Right ventricle myocardium superior (tissue), 1 donor: ENCODE measurements around the gene STPG3. TPM values are rescaled to one million over a fixed set of nuclear protein-coding genes. Genes with fewer than 3 reads are reported as not detected.

Experiments used
- ATAC-seq: fragments of 200-7000 bp; cut with Tn5 transposase; one replicate; pipeline ENCODE4 v1.9.1; 2020; ENCODE audit warnings: mild to moderate bottlenecking; ENCODE audit not compliant: poor library complexity
- DNase-seq: peaks from one replicate; pipeline ENCODE4 v3.0.0-alpha.2; 2020
- intact Hi-C: fragments of 100-400 bp; cut with DNase I; formaldehyde crosslinking; loops from one replicate; pipeline ENCODE4 v1.11.2; 2022
- total RNA-seq: library from RNA; stranded (reverse); fragmentation: NEBNext Ultra II Directional; extraction: Animal tissue kit (Norgen Biotek cat#: 25700); gene quantifications from one replicate; pipeline ENCODE4 v1.2.1, GENCODE V29; 2021
- donor health status: DM: no; HTN: yes; CAD: no; lungs with severe emphysema.

STPG3 gene
- total RNA-seq, 1 donor from 2014 or later = 1.3 TPM

DNA sequence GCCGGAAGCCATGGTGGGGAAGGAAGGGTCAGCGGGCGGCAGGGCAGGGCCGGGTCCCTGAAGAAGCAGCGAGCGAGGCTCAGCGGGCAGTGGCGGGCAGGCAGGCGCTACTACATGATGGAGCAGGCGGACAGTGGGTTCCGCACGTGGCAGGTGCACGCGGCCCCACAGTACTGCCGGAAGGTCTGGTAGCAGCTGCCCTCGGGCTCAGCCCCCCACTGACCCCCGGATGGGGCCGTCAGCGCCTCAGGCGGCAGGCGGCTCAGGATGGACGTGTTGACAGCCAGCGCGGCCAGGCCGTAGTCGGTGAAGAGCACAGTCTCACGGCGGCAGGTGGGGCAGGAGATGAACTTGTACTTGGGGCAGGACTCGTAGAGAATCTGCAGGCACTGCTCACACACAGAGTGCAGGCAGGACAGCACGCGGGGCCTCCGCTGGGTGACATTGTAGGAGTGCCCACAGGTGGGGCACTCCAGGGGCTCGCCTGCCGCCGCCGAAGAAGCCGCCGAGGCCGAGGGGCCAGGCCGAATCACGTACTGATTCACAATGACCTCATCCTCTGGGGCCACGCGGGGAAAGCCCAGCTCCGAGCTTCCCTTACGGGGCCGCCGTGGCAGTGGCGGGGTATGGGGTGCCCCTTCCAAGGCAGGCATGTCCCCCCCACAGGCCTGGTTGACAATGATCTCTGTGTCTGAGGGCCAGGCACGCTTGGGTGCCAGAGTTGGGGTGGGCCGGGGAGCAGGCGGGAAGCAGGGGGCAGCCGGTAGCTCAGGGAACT is 30.6 kb upstream of the STPG3 start:
- intact Hi-C loops = no loop called here
- no peak for ATAC-seq
- no peak for DNase-seq

DNA sequence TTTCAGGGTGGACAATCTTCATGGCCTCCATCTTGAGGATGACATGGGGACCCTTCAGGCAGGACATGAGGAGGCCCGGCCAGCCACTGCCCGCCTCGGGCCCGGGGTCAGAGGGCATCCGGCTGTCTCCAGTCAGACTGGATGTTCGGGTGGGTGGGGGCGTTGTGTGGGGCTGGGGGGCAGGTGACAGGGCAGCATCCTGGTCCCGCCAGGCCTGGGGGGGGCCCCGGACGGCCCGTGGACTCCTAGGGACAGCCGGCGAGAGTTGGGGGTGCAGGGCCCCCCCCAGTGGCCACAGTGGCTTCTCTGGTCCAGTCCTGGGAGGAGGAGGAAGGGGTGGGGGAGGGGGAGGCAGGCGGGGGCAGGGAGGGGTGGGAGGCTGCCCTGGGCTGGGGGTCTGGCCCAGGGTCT is 30.0 kb upstream of the STPG3 start:
- ATAC-seq (no peak), DNase-seq (no peak)
- intact Hi-C loops = no loop called here

DNA sequence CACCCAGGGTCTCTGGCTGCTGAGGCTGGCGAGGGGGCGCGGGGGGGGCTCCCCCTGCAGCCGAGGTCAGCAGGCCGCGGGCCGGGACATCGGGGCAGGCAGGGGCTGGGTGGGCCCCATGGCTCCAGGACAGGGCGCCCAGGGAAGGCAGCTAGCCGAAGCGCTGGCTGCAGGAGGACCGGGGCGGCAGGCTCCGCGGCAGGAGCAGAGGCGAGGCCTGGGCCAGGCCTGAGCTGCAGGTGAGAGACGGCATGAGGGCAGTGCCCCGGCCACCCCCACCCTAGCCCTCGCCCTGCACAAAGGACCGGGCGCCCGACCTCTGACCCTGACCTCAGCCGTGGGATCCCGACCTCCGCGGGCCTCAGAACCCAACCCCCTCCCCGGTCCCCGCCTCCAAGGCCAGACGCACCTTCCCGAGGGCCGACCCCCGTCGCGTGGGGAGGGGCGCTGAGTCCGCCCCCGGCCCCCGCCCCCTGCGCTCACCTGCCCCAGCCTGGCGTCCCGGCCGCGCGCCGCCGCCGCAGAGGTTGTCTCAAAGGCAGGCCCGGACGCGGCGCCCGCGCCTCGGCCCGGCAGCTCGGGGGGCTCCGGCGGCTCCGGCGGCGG is 29.5 kb upstream of the STPG3 start:
- no peak for DNase-seq
- no peak for ATAC-seq
- intact Hi-C loops = no loop called here

DNA sequence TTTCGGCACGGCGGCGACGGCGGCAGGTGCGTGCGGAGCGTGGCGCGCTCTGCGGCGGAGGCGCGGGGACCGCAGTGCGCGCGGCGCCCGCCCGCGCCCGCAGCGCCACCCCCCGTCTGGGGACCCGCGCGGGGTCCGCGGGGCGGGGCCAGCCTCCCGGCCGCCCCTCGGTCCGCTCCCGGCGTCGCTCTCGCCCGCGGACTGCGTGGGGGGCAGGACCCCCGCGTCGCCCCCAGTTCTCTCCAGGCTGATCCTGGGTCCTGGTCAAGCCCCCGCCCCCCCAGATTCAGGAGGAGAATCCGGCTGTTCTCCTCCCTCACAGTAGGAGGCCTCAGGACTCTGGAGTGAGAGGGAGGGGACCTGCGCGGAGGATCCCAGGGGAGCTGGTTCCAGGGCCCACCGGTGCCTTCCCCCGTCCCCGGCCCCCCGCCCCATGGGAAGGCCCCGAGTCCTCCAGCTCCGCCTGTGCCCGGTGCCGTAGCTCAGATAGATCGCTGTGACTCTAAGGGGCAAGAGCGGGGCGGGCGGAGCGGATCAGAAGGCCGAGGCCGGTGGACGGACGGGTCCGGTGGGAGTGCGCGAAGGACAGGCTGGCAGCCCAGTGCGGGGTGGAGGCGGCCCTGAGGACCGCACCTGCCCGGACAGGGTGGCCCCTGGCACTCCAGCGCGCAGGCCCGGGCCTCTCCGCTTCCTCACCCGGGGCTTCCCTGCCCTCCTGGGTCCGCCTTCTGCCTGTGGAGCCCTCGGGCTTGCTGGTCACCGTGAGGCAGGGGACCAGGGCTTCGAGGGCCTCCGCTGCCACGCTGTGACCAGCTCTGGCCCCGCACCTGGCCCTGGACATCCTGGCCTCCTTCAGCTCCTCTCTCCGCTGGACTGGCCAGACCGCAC is 28.7 kb upstream of the STPG3 start, which contains the start of gene RNF208:
TSS of gene RNF208 (minus strand) at position 51 of the 888 bp plus-strand sequence. CDS start 1,028 bp downstream, outside the sequence.
- DNase-seq (no peak), ATAC-seq (peak; percentile 4)
- intact Hi-C loops = no loop called here

DNA sequence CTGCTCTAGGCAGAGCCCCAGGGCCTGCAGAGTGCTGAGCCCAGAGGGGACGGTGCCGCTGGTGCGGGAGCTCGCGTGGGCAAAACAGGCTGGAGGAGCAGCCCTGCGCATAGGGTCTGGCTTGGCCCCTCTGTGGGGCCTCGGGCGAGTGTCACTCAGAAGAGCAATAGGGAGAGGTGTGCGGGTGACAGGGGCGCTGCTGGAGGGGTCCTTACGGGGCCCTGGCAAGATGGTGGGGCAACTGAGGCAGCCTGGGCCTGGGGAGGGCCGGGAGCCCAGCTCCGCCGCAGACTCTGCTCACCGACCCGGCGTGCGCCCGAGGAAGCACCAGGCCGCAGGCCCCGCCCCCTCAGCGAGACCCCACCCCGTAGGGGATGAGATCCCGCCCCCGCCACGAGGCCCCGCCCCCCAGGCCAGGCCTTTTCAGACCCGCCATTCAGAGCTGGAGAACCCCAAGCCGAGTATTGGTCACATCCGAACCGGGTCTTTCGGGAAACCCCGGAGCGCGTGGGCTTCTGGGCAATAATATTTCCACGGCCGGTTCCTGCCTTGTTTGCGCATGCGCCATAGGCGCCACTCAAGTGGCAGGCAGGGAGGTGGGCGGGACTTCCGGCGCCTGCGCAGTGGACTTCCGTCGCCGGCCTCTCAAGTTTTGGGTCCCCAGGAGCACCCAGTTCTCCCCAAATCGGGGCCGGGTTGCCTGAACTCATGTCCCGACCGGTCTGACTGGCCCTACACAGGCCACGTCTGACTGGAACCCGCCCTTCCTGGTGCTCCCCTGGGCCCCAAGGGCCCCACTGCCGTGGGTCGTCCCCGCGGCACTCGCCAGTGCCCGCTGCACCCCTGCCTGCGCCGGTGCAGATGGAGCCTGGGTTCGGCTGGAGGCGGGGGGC is 27.8 kb upstream of the STPG3 start:
- peak; percentile 98 for DNase-seq
- intact Hi-C loops = no loop called here
- ATAC-seq = peak; percentile 93

DNA sequence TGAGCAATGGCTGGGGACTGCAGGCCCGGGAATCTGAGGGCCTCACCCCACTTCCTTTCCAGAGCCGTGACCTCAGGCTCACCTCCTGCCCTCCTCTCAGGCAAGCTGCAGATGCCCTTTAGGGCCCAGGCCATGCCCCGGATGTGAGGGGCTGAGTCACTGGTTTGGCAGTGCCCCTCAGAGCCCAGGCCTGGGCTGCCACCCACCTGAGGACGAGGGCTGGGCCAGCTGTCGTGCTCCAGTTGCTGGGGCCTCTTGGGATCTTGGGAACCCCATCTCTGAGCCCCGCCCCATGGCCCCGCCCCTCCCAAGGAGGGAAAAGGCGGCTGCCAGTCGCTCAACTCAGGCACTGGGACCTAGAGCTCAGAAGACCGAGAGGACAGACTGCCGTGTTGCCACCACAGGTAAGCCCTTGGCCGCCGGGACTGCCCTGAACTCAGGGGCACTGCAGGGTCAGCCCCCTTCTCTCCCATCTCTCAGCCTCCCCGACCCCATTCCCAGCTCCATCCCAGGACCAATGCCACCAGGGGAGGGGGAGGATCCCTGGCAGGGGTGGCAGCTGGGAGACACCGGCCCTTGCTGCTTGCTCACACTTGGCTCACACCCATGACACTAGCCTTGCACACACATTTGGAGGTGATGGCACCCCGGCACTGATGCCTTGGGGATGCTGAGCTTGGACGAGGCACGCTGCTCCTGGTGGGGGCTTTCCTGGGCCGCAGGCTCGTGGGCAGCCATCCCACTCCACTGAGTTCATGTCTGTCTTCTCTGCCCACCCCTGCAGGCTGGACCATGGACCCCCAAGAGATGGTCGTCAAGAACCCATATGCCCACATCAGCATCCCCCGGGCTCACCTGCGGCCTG is 26.0 kb upstream of the STPG3 start, which contains the start of gene CYSRT1:
TSS of gene CYSRT1 (plus strand) at position 345 of the 865 bp plus-strand sequence. CDS start at position 793, 448 bp downstream.
- DNase-seq (no peak), ATAC-seq (no peak)
- intact Hi-C loops = loop anchor here (5.0 kb wide), 1 partner anchor 33 kb away; no protein-coding TSS in a partner anchor

DNA sequence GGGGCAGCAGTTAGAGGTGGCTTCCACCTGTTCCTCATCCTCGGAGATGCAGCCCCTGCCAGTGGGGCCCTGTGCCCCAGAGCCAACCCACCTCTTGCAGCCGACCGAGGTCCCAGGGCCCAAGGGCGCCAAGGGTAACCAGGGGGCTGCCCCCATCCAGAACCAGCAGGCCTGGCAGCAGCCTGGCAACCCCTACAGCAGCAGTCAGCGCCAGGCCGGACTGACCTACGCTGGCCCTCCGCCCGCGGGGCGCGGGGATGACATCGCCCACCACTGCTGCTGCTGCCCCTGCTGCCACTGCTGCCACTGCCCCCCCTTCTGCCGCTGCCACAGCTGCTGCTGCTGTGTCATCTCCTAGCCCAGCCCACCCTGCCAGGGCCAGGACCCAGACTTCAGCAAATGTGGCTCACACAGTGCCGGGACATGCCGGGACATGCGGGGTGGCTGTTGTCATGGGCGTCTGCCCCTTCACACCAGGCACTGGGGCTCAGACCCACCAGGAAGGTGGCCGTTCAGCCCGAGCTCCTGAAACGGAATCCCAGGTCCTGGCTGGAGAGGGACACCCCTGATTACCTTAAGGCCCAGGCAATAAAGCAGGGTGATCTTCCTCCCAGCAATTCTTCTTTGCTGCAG is 25.3 kb upstream of the STPG3 start:
- no peak for DNase-seq
- intact Hi-C loops = loop anchor here (2.0 to 5.0 kb wide), 2 partner anchors 34 to 107 kb away; no protein-coding TSS in a partner anchor
- ATAC-seq = no peak

DNA sequence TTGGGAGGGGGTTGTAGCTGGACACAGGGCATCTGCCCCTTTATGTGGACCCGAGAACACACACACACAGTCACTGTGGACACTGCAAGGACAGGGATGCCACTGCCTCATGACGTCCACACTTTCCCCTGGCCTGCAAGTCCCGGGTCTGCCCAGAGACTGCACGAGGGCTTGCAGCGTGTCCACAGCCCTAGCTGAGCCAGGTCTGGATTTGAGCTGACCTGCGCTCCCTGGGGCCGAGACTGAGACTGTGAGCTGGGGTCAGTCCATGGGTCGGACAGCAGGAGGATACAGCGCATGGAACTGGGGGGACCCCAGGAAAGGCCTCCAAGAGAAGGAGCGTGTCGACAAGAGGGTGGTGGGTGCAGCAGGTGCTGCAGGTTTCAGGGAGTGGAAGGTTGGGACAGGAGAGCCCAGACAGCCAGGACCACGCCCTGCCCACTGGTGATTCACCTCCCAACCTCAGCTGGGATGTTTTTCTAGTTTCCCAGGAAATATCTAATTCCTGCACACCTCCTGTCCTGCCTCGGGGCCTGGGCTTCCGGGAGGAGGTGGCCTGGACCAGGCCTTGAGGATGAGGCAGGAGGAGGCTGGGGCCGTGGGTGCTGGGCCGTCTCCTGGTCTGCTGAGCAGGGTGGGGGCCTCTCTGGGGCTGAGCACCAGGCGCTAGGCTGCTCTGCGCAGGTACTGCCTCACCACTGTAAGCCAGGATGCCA is 24.6 kb upstream of the STPG3 start:
- ATAC-seq (no peak), DNase-seq (no peak)
- intact Hi-C loops = loop anchor here (2.0 to 5.0 kb wide), 2 partner anchors 34 to 108 kb away; no protein-coding TSS in a partner anchor

DNA sequence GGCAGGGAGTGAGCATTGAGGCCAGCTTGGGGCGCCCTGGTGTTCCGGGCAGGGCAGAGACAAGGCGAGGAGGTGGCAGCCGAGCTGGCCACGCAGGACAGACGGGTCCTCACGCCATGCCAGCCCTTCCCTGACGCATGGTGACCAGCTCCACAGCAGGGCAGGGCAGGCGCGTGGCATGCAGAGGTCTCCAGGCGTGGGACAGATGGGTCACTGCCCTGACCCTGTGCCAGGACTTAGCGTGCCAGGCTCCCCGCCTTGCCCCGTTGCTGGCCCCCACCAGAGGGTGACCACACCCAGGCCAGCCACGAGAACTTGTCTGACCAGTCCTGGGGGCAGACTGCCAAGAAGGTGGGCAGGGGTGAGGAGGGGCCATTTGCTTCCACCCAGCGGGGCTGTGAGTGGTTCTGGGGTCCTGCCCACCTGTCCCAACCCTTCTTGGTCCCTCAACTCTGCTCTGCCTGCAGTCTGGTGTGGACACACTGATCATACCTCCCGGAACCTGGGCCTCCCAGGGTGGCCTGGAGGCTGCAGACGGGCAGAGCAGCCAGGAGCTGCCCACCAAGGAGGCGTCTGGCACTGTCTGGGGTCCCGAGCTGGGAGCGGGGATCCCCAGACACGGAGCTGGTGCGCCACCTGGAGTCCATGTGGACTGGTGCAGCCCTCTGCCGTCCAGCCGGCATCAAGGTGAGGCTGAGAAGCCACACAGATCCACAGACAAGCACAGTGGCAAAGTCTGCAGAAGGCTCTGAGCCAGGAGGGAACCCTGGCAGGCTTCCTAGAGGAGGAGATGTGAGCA is 23.8 kb upstream of the STPG3 start, which contains the start of gene RNF224:
TSS of gene RNF224 (plus strand) at position 449 of the 799 bp plus-strand sequence. CDS start 834 bp downstream, outside the sequence.
- ATAC-seq (peak; percentile 34), DNase-seq (peak; percentile 85)
- intact Hi-C loops = loop anchor here (2.0 to 5.0 kb wide), 2 partner anchors 35 to 108 kb away; no protein-coding TSS in a partner anchor

DNA sequence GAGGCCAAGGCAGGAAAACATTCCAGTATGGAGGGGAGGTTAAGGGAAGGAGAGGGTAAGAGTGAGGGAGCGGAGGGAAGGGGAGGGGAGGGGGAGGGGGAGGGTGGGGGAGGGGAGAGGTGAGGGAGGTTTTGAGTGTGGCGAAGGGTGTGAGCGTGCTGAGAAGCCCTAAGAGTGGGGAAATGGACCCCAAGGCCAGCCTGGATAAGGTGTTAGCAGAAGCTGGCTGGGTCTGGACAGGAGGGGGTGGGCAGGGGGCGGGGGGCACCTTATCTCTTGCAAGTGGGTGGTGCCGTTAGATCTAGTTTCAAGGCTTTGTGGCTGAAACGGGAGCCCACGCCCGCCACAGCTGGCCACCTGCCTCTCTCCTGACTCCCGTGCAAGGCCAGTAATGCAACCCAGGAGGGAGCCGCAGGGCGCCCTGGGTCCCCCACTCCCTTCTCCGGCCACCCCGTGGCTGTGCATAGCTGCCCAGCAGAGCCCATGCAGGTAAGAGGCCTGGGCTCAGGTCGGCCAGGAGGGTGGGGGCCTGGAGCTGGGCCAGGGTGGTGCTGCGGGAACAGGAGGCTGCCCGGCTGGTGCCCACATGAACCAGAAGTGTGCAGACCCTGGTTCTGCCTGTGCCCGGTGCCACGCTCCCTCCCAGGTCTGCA is 23.1 kb upstream of the STPG3 start:
- ATAC-seq (no peak), DNase-seq (no peak)
- intact Hi-C loops = loop anchor here (2.0 to 5.0 kb wide), 2 partner anchors 36 to 109 kb away; no protein-coding TSS in a partner anchor

DNA sequence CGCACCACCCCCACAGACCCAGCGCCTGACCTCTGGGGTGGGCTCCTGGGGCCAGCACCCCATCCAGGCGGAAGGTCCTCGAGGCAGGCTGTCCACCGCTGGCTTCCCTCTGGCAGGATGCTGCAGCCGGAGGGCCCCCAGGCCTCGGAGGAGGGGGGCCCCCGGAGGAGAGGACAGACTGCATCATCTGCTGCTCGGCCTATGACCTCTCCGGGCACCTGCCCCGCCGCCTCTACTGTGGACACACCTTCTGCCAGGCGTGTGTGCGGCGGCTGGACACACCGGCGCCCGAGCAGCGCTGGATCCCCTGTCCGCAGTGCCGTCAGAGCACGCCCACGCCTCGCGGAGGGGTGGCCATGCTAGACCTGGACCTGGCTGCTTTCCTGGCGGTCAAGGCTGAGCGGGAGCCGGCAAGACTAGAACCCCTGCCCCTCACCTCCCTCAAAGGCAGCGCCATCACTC is 22.5 kb upstream of the STPG3 start:
- DNase-seq = no peak
- ATAC-seq = no peak
- intact Hi-C loops = loop anchor here (5.0 kb wide), 1 partner anchor 36 kb away; no protein-coding TSS in a partner anchor

DNA sequence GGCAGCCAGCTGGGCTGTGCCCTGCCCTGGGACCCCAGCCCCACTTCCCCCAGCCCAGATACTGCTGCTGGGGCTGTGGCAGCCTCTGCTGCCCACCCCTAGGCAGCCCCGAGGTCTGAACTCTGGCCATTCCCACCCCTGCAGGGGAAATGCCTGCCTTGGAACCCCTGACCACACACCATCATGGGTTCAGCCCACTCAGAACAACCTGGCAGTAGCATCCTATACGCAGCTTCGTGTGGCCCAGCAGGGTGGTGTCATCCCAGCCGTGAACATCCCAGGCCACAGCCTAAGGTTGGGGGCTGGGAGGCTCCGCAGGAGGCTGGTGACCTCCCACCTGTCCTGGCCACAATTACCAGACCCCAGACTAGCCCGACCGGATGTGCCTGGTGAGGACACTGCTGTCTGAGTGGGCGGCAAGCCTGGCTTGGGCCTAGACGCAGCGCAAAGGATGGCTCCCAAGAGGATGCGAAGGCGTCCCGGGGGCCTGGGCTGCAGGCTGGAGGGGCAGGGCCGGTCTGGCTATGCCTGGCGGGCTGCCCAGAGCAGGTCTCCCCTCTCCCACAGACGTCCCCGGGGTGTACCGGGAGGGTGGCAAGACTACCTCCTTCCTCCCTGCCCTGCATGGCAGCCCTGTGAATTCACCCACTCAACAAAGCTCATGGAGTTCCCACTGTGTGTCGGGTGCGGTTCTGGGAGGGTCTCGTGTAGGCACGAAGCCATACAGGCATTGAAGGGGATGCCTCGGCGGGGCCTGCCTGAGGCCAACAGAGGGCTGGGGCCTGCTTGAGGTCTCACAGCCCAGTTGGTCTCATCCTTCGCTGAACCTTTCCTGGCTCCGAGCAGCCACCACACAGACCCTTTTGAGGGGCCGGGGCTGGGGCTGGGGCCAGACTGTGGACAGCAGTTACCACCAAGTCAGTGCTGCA is 21.9 kb upstream of the STPG3 start:
- no peak for ATAC-seq
- intact Hi-C loops = loop anchor here (5.0 kb wide), 1 partner anchor 37 kb away; no protein-coding TSS in a partner anchor
- no peak for DNase-seq
